HepG2 (cell line): ENCODE measurements around the gene NT5M. TPM values are rescaled to one million over a fixed set of nuclear protein-coding genes. Genes with fewer than 3 reads are reported as not detected.

Experiments
- BATF2 ChIP-seq: sonication (generic); formaldehyde crosslinking; IDR thresholded peaks from 2 replicates; pipeline ENCODE4 v1.8.0; 2022; ENCODE audit warnings: mild to moderate bottlenecking, missing genetic modification reagents, moderate library complexity
- FOXK1 ChIP-seq: sonication (generic); formaldehyde crosslinking; IDR thresholded peaks from 2 replicates; pipeline ENCODE4 v1.4.0; 2020; ENCODE audit warnings: low read depth, missing genetic modification reagents, borderline replicate concordance
- FOXO1 ChIP-seq: sonication (generic); formaldehyde crosslinking; IDR thresholded peaks from 2 replicates; pipeline ENCODE4 v1.4.0; 2020; ENCODE audit warnings: missing genetic modification reagents
- GMEB2 ChIP-seq: IDR thresholded peaks from 2 replicates; pipeline ENCODE4 v1.6.1; 2016; ENCODE audit warnings: missing biosample characterization, missing genetic modification reagents, low read depth
- JUND ChIP-seq: sonication (generic); formaldehyde crosslinking; IDR thresholded peaks from 2 replicates; pipeline ENCODE4 v1.8.0; 2022; ENCODE audit warnings: mild to moderate bottlenecking, missing genetic modification reagents
- KLF6 ChIP-seq: IDR thresholded peaks from 2 replicates; pipeline ENCODE4 v1.8.0; 2016; ENCODE audit warnings: missing biosample characterization, missing genetic modification reagents
- NCOA2 ChIP-seq: sonication (generic); formaldehyde crosslinking; IDR thresholded peaks from 2 replicates; pipeline ENCODE4 v1.8.0; 2022; ENCODE audit warnings: inconsistent platforms
- POGK ChIP-seq: sonication (generic); formaldehyde crosslinking; conservative IDR thresholded peaks from 2 replicates; pipeline ENCODE4 v1.8.0; 2022; ENCODE audit warnings: mild to moderate bottlenecking, moderate library complexity, missing genetic modification reagents
- SAP130 ChIP-seq: IDR thresholded peaks from 2 replicates; pipeline ENCODE4 v1.6.1; 2016; ENCODE audit warnings: low read depth
- SIX4 ChIP-seq: sonication (generic); formaldehyde crosslinking; IDR thresholded peaks from 2 replicates; pipeline ENCODE4 v1.4.0; 2020; ENCODE audit warnings: missing genetic modification reagents
- SMAD9 ChIP-seq: sonication (generic); formaldehyde crosslinking; IDR thresholded peaks from 2 replicates; pipeline ENCODE4 v1.5.1; 2020; ENCODE audit warnings: mild to moderate bottlenecking, missing genetic modification reagents
- STAG1 ChIP-seq: sonication (generic); formaldehyde crosslinking; IDR thresholded peaks from 2 replicates; pipeline ENCODE4 v1.4.0; 2020; ENCODE audit warnings: missing genetic modification reagents
- SUZ12 ChIP-seq: fragments of 150-350 bp; IDR thresholded peaks from 2 replicates; pipeline ENCODE4 v1.6.1; 2014; ENCODE audit warnings: low read depth, low read length
- ZFP62 ChIP-seq: sonication (generic); formaldehyde crosslinking; IDR thresholded peaks from 2 replicates; pipeline ENCODE4 v1.4.0; 2020; ENCODE audit warnings: missing genetic modification reagents
- ZFP82 ChIP-seq: sonication (generic); formaldehyde crosslinking; IDR thresholded peaks from 2 replicates; pipeline ENCODE4 v1.5.1; 2020; ENCODE audit warnings: mild to moderate bottlenecking, missing genetic modification reagents, borderline replicate concordance
- ZNF12 ChIP-seq: sonication (generic); formaldehyde crosslinking; IDR thresholded peaks from 2 replicates; pipeline ENCODE4 v1.5.0; 2020; ENCODE audit warnings: missing genetic modification reagents
- ZNF232 ChIP-seq: sonication (generic); formaldehyde crosslinking; IDR thresholded peaks from 2 replicates; pipeline ENCODE4 v1.4.0; 2020; ENCODE audit warnings: missing genetic modification reagents, borderline replicate concordance
- ZNF329 ChIP-seq: sonication (generic); formaldehyde crosslinking; IDR thresholded peaks from 2 replicates; pipeline ENCODE4 v1.9.0; 2021; ENCODE audit warnings: low read depth, mild to moderate bottlenecking, missing genetic modification reagents
- ZNF335 ChIP-seq: sonication (generic); formaldehyde crosslinking; IDR thresholded peaks from 2 replicates; pipeline ENCODE4 v1.4.0; 2020; ENCODE audit warnings: missing genetic modification reagents
- ZNF383 ChIP-seq: sonication (generic); formaldehyde crosslinking; IDR thresholded peaks from 2 replicates; pipeline ENCODE4 v1.4.0; 2020; ENCODE audit warnings: missing genetic modification reagents, mild to moderate bottlenecking, borderline replicate concordance
- ZNF546 ChIP-seq: sonication (generic); formaldehyde crosslinking; conservative IDR thresholded peaks from 2 replicates; pipeline ENCODE4 v1.8.1; 2023; ENCODE audit warnings: mild to moderate bottlenecking, missing genetic modification reagents
- ZNF569 ChIP-seq: sonication (generic); formaldehyde crosslinking; IDR thresholded peaks from 2 replicates; pipeline ENCODE4 v1.5.0; 2020; ENCODE audit warnings: mild to moderate bottlenecking, missing genetic modification reagents, moderate library complexity, borderline replicate concordance
- ZNF660 ChIP-seq: sonication (generic); formaldehyde crosslinking; IDR thresholded peaks from 2 replicates; pipeline ENCODE4 v1.5.1; 2020; ENCODE audit warnings: mild to moderate bottlenecking, low read depth, missing genetic modification reagents, borderline replicate concordance
- ZNF7 ChIP-seq: IDR thresholded peaks from 2 replicates; pipeline ENCODE4 v1.6.1; 2016; ENCODE audit warnings: missing biosample characterization, missing genetic modification reagents
- ZNF746 ChIP-seq: sonication (generic); formaldehyde crosslinking; IDR thresholded peaks from 2 replicates; pipeline ENCODE4 v1.8.0; 2022; ENCODE audit warnings: mild to moderate bottlenecking, missing genetic modification reagents
- ZSCAN5A ChIP-seq: sonication (generic); formaldehyde crosslinking; IDR thresholded peaks from 2 replicates; pipeline ENCODE4 v1.8.0; 2022; ENCODE audit warnings: mild to moderate bottlenecking, missing genetic modification reagents, borderline replicate concordance
- polyA plus RNA-seq, 8 experiments: library from polyadenylated mRNA; depleted of rRNA in 3 of 8; stranded (reverse) in 7 of 8; unstranded in 1 of 8; fragments of >200 nt; fragmentation: Illumina TruSeq in 4 of 8; extraction: Trizol in 4 of 8; gene quantifications; 2 replicates each; pipeline versions ENCODE4 v1.2.1 to v1.2.3, GENCODE V29; 2011 to 2016; ENCODE audit warnings: low read depth in 4 of 8, missing spikeins in 1 of 8, mixed read lengths in 1 of 8; ENCODE audit not compliant: insufficient read depth in 1 of 8
- total RNA-seq, 5 experiments: library from RNA; depleted of rRNA; stranded (reverse); fragments of >200 nt; fragmentation: Illumina TruSeq; extraction: Trizol; gene quantifications; 2 replicates each; pipeline ENCODE4 v1.2.3, GENCODE V29; 2016; ENCODE audit warnings: low read depth in 1 of 5

Gene NT5M
- total and polyA plus RNA-seq, 2 of the 13 experiments (the other 11 are each of a cell fraction or from before 2014, with no cell fraction given) = 0.55 to 0.78 TPM

- TF ChIP-seq GMEB2 (CRISPR knock-in tag) = no peak
- TF ChIP-seq KLF6 (CRISPR knock-in tag) = peak; percentile 80; the same call in 1 of the 2 replicates
- TF ChIP-seq ZSCAN5A (CRISPR knock-in tag) = 0 out of 2 replicates have a peak, but pooled peaks have one; percentile 23
- 0 out of 2 replicates have a peak, but pooled peaks have one; percentile 14 for TF ChIP-seq FOXK1 (CRISPR knock-in tag)
- TF ChIP-seq STAG1 (CRISPR knock-in tag) = no peak; the same call in 1 of the 2 replicates
- TF ChIP-seq SAP130 = peak; percentile 84
- TF ChIP-seq ZNF335 (CRISPR knock-in tag) = 0 out of 2 replicates have a peak, but pooled peaks have one; percentile 45
- TF ChIP-seq BATF2 = no peak
- TF ChIP-seq ZFP62 (CRISPR knock-in tag) = no peak
- no peak for TF ChIP-seq ZNF383 (CRISPR knock-in tag)
- TF ChIP-seq SMAD9 (CRISPR knock-in tag) = no peak
- TF ChIP-seq SUZ12 = no peak
- peak; percentile 64 for TF ChIP-seq NCOA2 (CRISPR knock-in tag)
- no peak for TF ChIP-seq ZNF329 (CRISPR knock-in tag)
- TF ChIP-seq ZNF746 (CRISPR knock-in tag) = peak; percentile 51
- TF ChIP-seq ZNF660 (CRISPR knock-in tag) = no peak
- TF ChIP-seq ZNF546 (CRISPR knock-in tag) = no peak
- TF ChIP-seq POGK = no peak
- TF ChIP-seq JUND (CRISPR knock-in tag) = no peak
- peak; percentile 20; the same call in 1 of the 2 replicates for TF ChIP-seq SIX4 (CRISPR knock-in tag)
- no peak for TF ChIP-seq ZNF232
- 0 out of 2 replicates have a peak, but pooled peaks have one; percentile 19 for TF ChIP-seq ZFP82 (CRISPR knock-in tag)
- 0 out of 2 replicates have a peak, but pooled peaks have one; percentile 19 for TF ChIP-seq FOXO1 (CRISPR knock-in tag)
- no peak for TF ChIP-seq ZNF569 (CRISPR knock-in tag)
- 0 out of 2 replicates have a peak, but pooled peaks have one; percentile 21 for TF ChIP-seq ZNF12 (CRISPR knock-in tag)
- TF ChIP-seq ZNF7 (CRISPR knock-in tag) = no peak
Measured at GRCh38 chr17:17344507-17345293, 41.5 kb downstream of the NT5M start (continued).
